Non-pigmented ciliary epithelial cell (primary cell): ENCODE data around the gene HBG1.
"Not testable (repeated sequence)": the region's sequence is repeated elsewhere in the genome, so short reads cannot be mapped to it uniquely, and the experiment has no call there.

ENCODE experiments used
- DNase-seq: peaks from one replicate; pipeline ENCODE4 v3.0.0-alpha.2; 2010; ENCODE audit warnings: low read depth

HBG1 gene

GRCh38 chr11:5277807-5278382 is 28.2 kb upstream of the HBG1 start:
- no peak for DNase-seq

GRCh38 chr11:5276697-5277096 is 27.0 kb upstream of the HBG1 start:
- DNase-seq = no peak

GRCh38 chr11:5275369-5276110 is 25.9 kb upstream of the HBG1 start:
- no peak for DNase-seq

- no peak for DNase-seq
These were observed 24.7 kb upstream of the HBG1 start for GRCh38 chr11:5274395-5274794.

GRCh38 chr11:5272395-5273017 is 22.8 kb upstream of the HBG1 start:
- no peak for DNase-seq

- DNase-seq = no peak
These were observed 20.1 kb upstream of the HBG1 start, which contains the start of gene HBE1 for GRCh38 chr11:5269715-5270147. Gene HBE1 (minus strand): TSS chr11:5269945. CDS start chr11:5269890, 55 bp downstream.

GRCh38 chr11:5267033-5267563 is 17.4 kb upstream of the HBG1 start:
- no peak for DNase-seq

- no peak for DNase-seq
These were observed 17.0 kb upstream of the HBG1 start for GRCh38 chr11:5266609-5267008.

- no peak for DNase-seq
These were observed 16.2 kb upstream of the HBG1 start for GRCh38 chr11:5265832-5266231.

GRCh38 chr11:5258543-5259262 is 9.0 kb upstream of the HBG1 start:
- DNase-seq = no peak

GRCh38 chr11:5257296-5257695 is 7.6 kb upstream of the HBG1 start:
- DNase-seq = no peak

- DNase-seq = not testable (repeated sequence)
These were observed 5.2 kb upstream of the HBG1 start, which contains the start of gene HBG2 for GRCh38 chr11:5254646-5255413. Gene HBG2 (minus strand): TSS chr11:5254781. CDS start chr11:5254728, 53 bp downstream.

GRCh38 chr11:5254023-5254422 is 4.4 kb upstream of the HBG1 start:
- not testable (repeated sequence) for DNase-seq

- DNase-seq = not testable (repeated sequence)
These were observed 3.8 kb upstream of the HBG1 start for GRCh38 chr11:5253440-5253839.

- DNase-seq = no peak
These were observed 3.2 kb upstream of the HBG1 start for GRCh38 chr11:5252919-5253265.

- no peak for DNase-seq
These were observed 2.7 kb upstream of the HBG1 start for GRCh38 chr11:5252192-5252918.

- no peak for DNase-seq
These were observed 2.1 kb upstream of the HBG1 start for GRCh38 chr11:5251746-5252145.

GRCh38 chr11:5250543-5251204 is 1.0 kb upstream of the HBG1 start:
- no peak for DNase-seq

GRCh38 chr11:5248498-5248897 is 1.2 kb downstream of the HBG1 start:
- DNase-seq = not testable (repeated sequence)

GRCh38 chr11:5247472-5248192 is 2.0 kb downstream of the HBG1 start:
- DNase-seq = no peak
